Measurements from ENCODE around the gene PTPRN2. TPM values are rescaled to one million over a fixed set of nuclear protein-coding genes. Genes with fewer than 3 reads are reported as not detected.

PTPRN2 gene
- total RNA-seq, 1 experiment from 2014 or later = 0.11 TPM

DNA sequence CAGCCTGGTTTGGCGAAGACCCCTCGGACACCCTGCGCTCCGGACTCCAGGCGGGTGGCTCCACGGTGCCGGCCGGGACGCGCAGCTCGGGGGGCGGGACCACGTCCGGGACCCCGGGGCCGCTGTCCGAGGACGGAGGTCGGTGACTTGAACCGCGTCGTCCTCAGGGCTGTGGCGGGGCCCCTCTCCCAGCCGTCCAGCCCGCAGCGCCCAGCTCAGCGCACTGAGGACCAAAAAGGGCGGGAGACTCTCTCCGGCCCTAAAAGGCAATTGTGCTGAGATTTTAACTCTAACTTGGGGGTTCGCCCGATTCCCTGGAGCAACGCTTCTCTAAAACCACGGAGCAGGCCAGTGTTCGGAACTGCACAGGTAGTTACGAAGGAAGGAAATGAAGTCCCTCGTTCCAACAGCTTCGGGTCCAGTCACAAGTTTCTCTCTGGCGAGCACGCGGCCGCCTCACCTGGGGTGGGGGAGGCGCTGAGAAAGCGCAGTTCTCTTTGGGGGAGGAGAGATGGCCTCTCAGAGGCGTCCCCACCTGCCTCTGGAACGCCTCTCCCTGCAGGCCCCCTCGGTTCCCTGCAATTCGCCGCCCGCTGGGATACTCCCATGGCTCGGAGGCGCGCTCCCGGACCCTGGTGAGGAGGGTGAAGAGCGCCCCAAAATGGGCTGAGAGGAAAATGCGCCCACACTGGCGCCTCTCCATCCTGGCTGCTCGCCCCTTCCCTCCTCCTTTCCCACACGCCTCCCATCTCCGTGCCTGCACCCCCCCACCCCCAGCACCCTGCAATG is 898.2 kb downstream of the PTPRN2 start:
- CTCF ChIA-PET = no interaction called here
- POLR2A ChIA-PET (ENCODE audit: low non-redundant PET) = no interaction called here
- Histone ChIP-seq H3K9me3 (ENCODE audit: low read depth, low read length, poor library complexity, severe bottlenecking) (no peaks in the 10 kb centered on the region), H3K27ac (ENCODE audit: low read depth, low read length, poor library complexity, severe bottlenecking) (no peak overlapping the region), H3K27me3 (replicated peaks; ENCODE audit: insufficient read depth, low read depth, low read length, poor library complexity) (peaks cover 97% of the 10 kb centered on the region), H3K4me1 (ENCODE audit: insufficient read depth, low read length, poor library complexity, severe bottlenecking) (no peaks in the 10 kb centered on the region), H3K36me3 (ENCODE audit: insufficient read depth, low read length, poor library complexity, severe bottlenecking) (no peaks in the 10 kb centered on the region), H3K4me3 (ENCODE audit: low read depth, low read length, poor library complexity, severe bottlenecking) (no peak overlapping the region)
- DNase-seq (ENCODE audit: low spot score) = no peak
- BruUV-seq (replicated peaks) = no TSS peak
- intact Hi-C loops (cut with micrococcal nuclease; ENCODE audit: unreplicated experiment) = no loop called here
- TF ChIP-seq CTCF (conservative IDR thresholded peaks at IDR 0.05; ENCODE audit: low read depth, low read length) = no peak
- TF ChIP-seq EZH2 (IDR thresholded peaks at IDR 0.05; ENCODE audit: borderline replicate concordance, low read depth, low read length, poor library complexity, severe bottlenecking) = peak; percentile 63

- intact Hi-C loops (cut with micrococcal nuclease; ENCODE audit: unreplicated experiment) = no loop called here
- Histone ChIP-seq H3K4me1 (ENCODE audit: insufficient read depth, low read length, poor library complexity, severe bottlenecking) (no peaks in the 10 kb centered on the region), H3K27me3 (replicated peaks; ENCODE audit: insufficient read depth, low read depth, low read length, poor library complexity) (peaks cover 96% of the 10 kb centered on the region), H3K9me3 (ENCODE audit: low read depth, low read length, poor library complexity, severe bottlenecking) (no peaks in the 10 kb centered on the region), H3K27ac (ENCODE audit: low read depth, low read length, poor library complexity, severe bottlenecking) (no peak overlapping the region), H3K36me3 (ENCODE audit: insufficient read depth, low read length, poor library complexity, severe bottlenecking) (no peaks in the 10 kb centered on the region), H3K4me3 (ENCODE audit: low read depth, low read length, poor library complexity, severe bottlenecking) (no peak overlapping the region)
- BruUV-seq (replicated peaks) = no TSS peak
- no peak for DNase-seq (ENCODE audit: low spot score)
- no peak for TF ChIP-seq EZH2 (IDR thresholded peaks at IDR 0.05; ENCODE audit: borderline replicate concordance, low read depth, low read length, poor library complexity, severe bottlenecking)
- no peak for TF ChIP-seq CTCF (conservative IDR thresholded peaks at IDR 0.05; ENCODE audit: low read depth, low read length)
- ChIA-PET POLR2A (ENCODE audit: low non-redundant PET) (no interaction called here), CTCF (no interaction called here)
These were observed 898.9 kb downstream of the PTPRN2 start for GRCh38 chr7:157688533-157689268.

DNA sequence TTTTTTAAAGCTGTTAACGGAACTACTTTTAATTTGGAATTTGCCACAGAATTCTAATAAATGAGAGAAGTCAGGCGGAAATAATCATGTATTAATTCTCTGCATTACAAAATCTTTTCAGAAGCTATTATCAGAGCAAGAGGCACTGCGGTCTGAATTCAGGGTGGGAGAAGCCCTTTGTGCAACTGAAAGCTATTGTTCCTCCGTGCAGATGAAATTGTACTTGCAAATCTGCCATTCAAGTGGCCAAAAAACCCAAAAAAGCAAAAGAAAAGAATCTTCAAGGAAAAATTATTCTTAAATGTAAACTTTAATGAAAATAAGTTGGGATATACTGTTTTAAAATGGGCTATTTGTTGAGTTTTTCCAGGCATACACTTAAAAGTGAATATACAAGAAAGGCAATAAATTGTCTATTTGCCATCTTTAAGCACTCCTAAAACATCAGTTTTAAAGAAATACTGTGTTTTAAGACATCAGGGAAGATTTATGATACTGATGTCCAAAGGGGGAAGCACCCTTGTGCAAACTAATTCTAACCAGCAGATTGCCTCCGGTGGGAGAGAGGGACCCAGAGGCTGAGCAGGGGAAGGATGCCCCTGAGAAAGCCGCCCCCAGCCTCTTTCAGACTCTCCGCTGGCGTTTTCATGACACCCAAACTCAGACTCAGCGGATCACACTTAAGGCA is 899.6 kb downstream of the PTPRN2 start:
- CTCF ChIA-PET = no interaction called here
- intact Hi-C loops (cut with micrococcal nuclease; ENCODE audit: unreplicated experiment) = no loop called here
- POLR2A ChIA-PET (ENCODE audit: low non-redundant PET) = no interaction called here
- H3K36me3 ChIP-seq (ENCODE audit: insufficient read depth, low read length, poor library complexity, severe bottlenecking) = no peaks in the 10 kb centered on the region
- peaks cover 96% of the 10 kb centered on the region for H3K27me3 ChIP-seq (replicated peaks; ENCODE audit: insufficient read depth, low read depth, low read length, poor library complexity)
- no peaks in the 10 kb centered on the region for H3K9me3 ChIP-seq (ENCODE audit: low read depth, low read length, poor library complexity, severe bottlenecking)
- no peak overlapping the region for H3K4me3 ChIP-seq (ENCODE audit: low read depth, low read length, poor library complexity, severe bottlenecking)
- H3K4me1 ChIP-seq (ENCODE audit: insufficient read depth, low read length, poor library complexity, severe bottlenecking) = no peaks in the 10 kb centered on the region
- BruUV-seq (replicated peaks) = no TSS peak
- DNase-seq (ENCODE audit: low spot score) = no peak
- no peak overlapping the region for H3K27ac ChIP-seq (ENCODE audit: low read depth, low read length, poor library complexity, severe bottlenecking)
- TF ChIP-seq EZH2 (IDR thresholded peaks at IDR 0.05; ENCODE audit: borderline replicate concordance, low read depth, low read length, poor library complexity, severe bottlenecking) (no peak), CTCF (conservative IDR thresholded peaks at IDR 0.05; ENCODE audit: low read depth, low read length) (no peak)

All from A673 (cell line).